SW 1271 (cell line): ENCODE measurements around the gene EXO1.
"Not testable (repeated sequence)": the region's sequence is repeated elsewhere in the genome, so short reads cannot be mapped to it uniquely, and the experiment has no call there.

Source experiments
- DNase-seq, 2 experiments: peaks; one replicate each; lab custom pipeline; 2025; lab: John Stamatoyannopoulos, UW

Gene EXO1

GRCh38 chr1:241836941-241837340 is 11.1 kb upstream of the EXO1 start:
- DNase-seq: no peak

GRCh38 chr1:241837416-241837815 is 10.6 kb upstream of the EXO1 start:
- DNase-seq: no peak

GRCh38 chr1:241837901-241838300 is 10.1 kb upstream of the EXO1 start:
- no peak for DNase-seq

- no peak for DNase-seq
Measured at GRCh38 chr1:241838897-241839296, 9.1 kb upstream of the EXO1 start.

GRCh38 chr1:241839369-241839979 is 8.5 kb upstream of the EXO1 start:
- no peak for DNase-seq

- no peak for DNase-seq
Measured at GRCh38 chr1:241840164-241840563, 7.8 kb upstream of the EXO1 start.

- no peak for DNase-seq
Measured at GRCh38 chr1:241841691-241842090, 6.3 kb upstream of the EXO1 start.

GRCh38 chr1:241842565-241842964 is 5.4 kb upstream of the EXO1 start:
- no peak for DNase-seq

GRCh38 chr1:241844593-241844992 is 3.4 kb upstream of the EXO1 start:
- DNase-seq: no peak

GRCh38 chr1:241846375-241846774 is 1.6 kb upstream of the EXO1 start:
- DNase-seq: no peak

- no peak for DNase-seq
Measured at GRCh38 chr1:241846862-241847539, 1.0 kb upstream of the EXO1 start.

GRCh38 chr1:241847540-241847795 is 536 bp upstream of the EXO1 start:
- no peak for DNase-seq

- DNase-seq: no peak
Measured at GRCh38 chr1:241848686-241849344, 811 bp downstream of the EXO1 start.

- DNase-seq: no peak
Measured at GRCh38 chr1:241849345-241849695, 1.3 kb downstream of the EXO1 start.

GRCh38 chr1:241855545-241856140 is 7.6 kb downstream of the EXO1 start:
- DNase-seq: not testable (repeated sequence)

GRCh38 chr1:241857131-241857530 is 9.1 kb downstream of the EXO1 start:
- no peak for DNase-seq

- no peak for DNase-seq
Measured at GRCh38 chr1:241860922-241861321, 12.9 kb downstream of the EXO1 start.

GRCh38 chr1:241869022-241869421 is 21.0 kb downstream of the EXO1 start:
- no peak for DNase-seq

- DNase-seq: no peak
Measured at GRCh38 chr1:241870336-241870735, 22.3 kb downstream of the EXO1 start.

GRCh38 chr1:241870746-241871430 is 22.9 kb downstream of the EXO1 start:
- no peak for DNase-seq

GRCh38 chr1:241881440-241881839 is 33.4 kb downstream of the EXO1 start:
- DNase-seq: no peak

GRCh38 chr1:241883159-241883558 is 35.2 kb downstream of the EXO1 start:
- DNase-seq: no peak

- no peak for DNase-seq
Measured at GRCh38 chr1:241888232-241888631, 40.2 kb downstream of the EXO1 start.
